HL-60 (cell line): ENCODE measurements around the gene CSNK1G1.

Experiments
- CTCF ChIP-seq: IDR thresholded peaks from one replicate; pipeline ENCODE4 v1.5.1; 2011; ENCODE audit warnings: low read length, control low read depth, inconsistent platforms; ENCODE audit not compliant: insufficient read depth
- POLR2AphosphoS5 ChIP-seq: IDR thresholded peaks from 2 replicates; pipeline ENCODE4 v1.6.1; 2012; ENCODE audit warnings: low read depth

- TF ChIP-seq CTCF, result no peak
- peak; percentile 93 for TF ChIP-seq POLR2AphosphoS5
Measured at GRCh38 chr15:64381000-64381751, 25.2 kb upstream of the CSNK1G1 start, which contains the start of gene PCLAF.
